Right atrium auricular region (tissue), 2 donors: ENCODE results near the gene PPP1R15A. TPM values are rescaled to one million over a fixed set of nuclear protein-coding genes. Genes with fewer than 3 reads are reported as not detected.
A peak's percentile ranks its signal among the peaks of the same experiment; 100 is the strongest.

Source experiments
- DNase-seq: peaks from one replicate; pipeline ENCODE4 v3.0.0-alpha.2; 2019; ENCODE audit warnings: low spot score
- H3K27ac ChIP-seq, 2 donors: fragments of 200-600 bp; sonication (generic); 1 replicate in 1 of 2; 2 replicates in 1 of 2; pipeline ENCODE4 v1.5.1; 2016 to 2019
- H3K27me3 ChIP-seq, 2 donors: fragments of 200-600 bp; sonication (generic); one replicate each; pipeline versions ENCODE4 v1.5.1 to v1.6.0; 2017 to 2019
- H3K36me3 ChIP-seq: fragments of 200-600 bp; sonication (generic); one replicate; pipeline ENCODE4 v1.5.1; 2016
- H3K4me1 ChIP-seq, 2 donors: fragments of 200-600 bp; sonication (generic); one replicate each; pipeline versions ENCODE4 v1.5.1 to v1.6.0; 2017 to 2019
- H3K4me3 ChIP-seq, 2 donors: fragments of 200-600 bp; sonication (generic); 1 replicate in 1 of 2; 2 replicates in 1 of 2; pipeline ENCODE4 v1.5.1; 2017 to 2019; ENCODE audit warnings: mild to moderate bottlenecking in 1 of 2, moderate library complexity in 1 of 2
- H3K9me3 ChIP-seq, 2 donors: fragments of 200-600 bp; sonication (generic); one replicate each; pipeline ENCODE4 v1.5.1; 2019
- total RNA-seq, 2 donors: library from RNA; depleted of rRNA; stranded (reverse); fragments of >200 nt; gene quantifications; one replicate each; pipeline ENCODE4 v1.1.0, GENCODE V29; 2016
- TF ChIP-seq, protein P1 (sequence below), 2 donors: fragments of 200-600 bp; sonication (generic); IDR thresholded peaks; one replicate each; pipeline ENCODE4 v1.5.1; 2019; ENCODE audit warnings: antibody characterized with exemption in 2 of 2

The PPP1R15A gene
- total RNA-seq, 2 donors from 2014 or later = 55.0 to 97.6 TPM

DNA sequence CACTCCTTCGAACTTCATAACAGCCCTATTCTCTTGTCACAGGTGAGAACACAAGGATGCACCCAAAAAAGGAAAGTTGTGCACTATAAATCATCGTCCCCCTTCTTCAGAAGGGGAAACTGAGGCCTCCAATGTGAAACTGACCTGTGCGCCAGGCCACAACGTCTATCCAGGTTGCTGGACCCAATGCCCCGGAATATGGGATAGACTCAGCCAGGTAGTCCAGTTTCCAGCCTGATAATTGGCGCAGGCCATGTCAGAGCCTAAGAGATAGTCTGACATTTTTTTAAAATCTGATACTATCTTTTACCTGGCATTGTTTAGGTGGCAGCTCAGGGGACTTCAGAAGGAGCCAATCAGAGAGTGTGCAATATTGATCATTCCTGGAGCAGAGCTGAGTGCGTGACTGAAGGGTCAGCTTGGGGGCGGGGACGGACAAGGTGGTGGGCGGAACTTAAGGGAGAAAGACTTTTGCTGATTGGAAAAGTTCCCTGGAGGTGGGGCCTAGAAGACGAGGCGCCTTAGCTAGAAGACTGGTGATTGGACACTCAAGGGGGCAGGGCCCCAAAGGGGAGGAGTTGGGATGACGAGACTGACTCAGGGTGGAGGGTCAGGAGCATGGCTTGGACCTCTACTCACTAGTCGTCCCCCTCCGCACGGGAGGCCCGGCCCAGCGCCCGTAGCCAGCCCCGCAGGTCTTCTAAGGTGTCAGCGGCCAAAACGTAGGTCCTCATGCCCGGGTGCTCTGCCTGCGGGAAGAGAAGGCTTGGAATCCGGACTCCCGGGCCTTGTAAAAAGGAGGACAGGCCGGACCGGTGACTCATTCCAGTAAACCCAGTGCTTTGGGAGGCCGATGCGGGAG, 12.3 kb upstream of the PPP1R15A start:
- Histone ChIP-seq H3K4me1 (no peaks in the 10 kb centered on the region), H3K36me3 (peaks cover 13% of the 10 kb centered on the region), H3K4me3 (no peak overlapping the region), H3K9me3 (no peaks in the 10 kb centered on the region), H3K27me3 (no peaks in the 10 kb centered on the region), H3K27ac (no peak overlapping the region)
- DNase-seq = no peak
- TF ChIP-seq, protein P1, sequence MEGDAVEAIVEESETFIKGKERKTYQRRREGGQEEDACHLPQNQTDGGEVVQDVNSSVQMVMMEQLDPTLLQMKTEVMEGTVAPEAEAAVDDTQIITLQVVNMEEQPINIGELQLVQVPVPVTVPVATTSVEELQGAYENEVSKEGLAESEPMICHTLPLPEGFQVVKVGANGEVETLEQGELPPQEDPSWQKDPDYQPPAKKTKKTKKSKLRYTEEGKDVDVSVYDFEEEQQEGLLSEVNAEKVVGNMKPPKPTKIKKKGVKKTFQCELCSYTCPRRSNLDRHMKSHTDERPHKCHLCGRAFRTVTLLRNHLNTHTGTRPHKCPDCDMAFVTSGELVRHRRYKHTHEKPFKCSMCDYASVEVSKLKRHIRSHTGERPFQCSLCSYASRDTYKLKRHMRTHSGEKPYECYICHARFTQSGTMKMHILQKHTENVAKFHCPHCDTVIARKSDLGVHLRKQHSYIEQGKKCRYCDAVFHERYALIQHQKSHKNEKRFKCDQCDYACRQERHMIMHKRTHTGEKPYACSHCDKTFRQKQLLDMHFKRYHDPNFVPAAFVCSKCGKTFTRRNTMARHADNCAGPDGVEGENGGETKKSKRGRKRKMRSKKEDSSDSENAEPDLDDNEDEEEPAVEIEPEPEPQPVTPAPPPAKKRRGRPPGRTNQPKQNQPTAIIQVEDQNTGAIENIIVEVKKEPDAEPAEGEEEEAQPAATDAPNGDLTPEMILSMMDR (IDR thresholded peaks at IDR 0.05) = no peak

DNA sequence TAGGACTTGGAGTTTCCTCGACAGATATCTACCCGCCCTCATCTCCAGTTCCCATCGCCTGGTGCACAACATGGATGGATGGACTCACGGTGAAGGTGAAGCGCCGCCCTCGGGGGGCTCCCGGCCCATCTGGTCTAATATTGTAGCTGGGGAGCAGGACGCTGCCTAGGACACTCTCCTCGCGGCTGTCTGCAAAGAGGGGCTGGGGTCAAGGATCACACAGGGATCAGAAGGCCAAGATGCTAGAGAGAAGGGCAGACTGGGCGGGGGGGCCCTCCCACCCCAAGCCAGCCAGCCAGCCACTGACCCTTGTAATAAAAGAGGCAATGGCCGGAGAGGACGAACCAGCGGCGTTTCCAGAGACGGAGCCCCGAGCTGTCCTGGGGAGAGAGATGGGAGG, 10.9 kb upstream of the PPP1R15A start:
- TF ChIP-seq, protein P1 (IDR thresholded peaks at IDR 0.05) = no peak
- DNase-seq = no peak
- H3K27me3 ChIP-seq = no peaks in the 10 kb centered on the region
- H3K4me1 ChIP-seq = peaks cover 0 to 1% of the 10 kb centered on the region in 2 donors
- no peaks in the 10 kb centered on the region for H3K9me3 ChIP-seq
- no peak overlapping the region for H3K27ac ChIP-seq
- H3K4me3 ChIP-seq = no peak overlapping the region
- H3K36me3 ChIP-seq = peaks cover 13% of the 10 kb centered on the region

DNA sequence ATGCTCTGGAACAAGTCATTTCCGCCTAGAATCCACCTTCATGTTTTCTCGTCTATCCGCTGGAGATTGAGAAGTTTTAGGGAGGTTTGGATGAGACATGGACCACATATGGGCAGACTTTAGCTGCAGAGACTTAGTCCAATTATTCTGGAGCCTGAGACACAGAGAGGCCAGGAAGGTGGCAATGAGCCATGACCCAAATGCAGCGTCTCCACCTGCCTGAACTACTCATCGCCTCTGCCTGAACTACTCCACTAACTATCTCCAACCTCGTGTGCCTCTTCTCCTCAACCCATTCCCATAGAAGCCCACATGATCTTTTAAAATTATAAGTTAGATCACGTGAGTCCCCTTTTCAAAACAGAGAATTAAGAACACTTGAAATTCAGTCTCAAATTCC, 9.4 kb upstream of the PPP1R15A start:
- H3K9me3 ChIP-seq = no peaks in the 10 kb centered on the region
- H3K27me3 ChIP-seq = no peaks in the 10 kb centered on the region
- no peak overlapping the region for H3K4me3 ChIP-seq
- H3K27ac ChIP-seq = no peak overlapping the region
- H3K4me1 ChIP-seq = peaks cover 0 to 16% of the 10 kb centered on the region in 2 donors
- peaks cover 13% of the 10 kb centered on the region for H3K36me3 ChIP-seq
- TF ChIP-seq, protein P1 (IDR thresholded peaks at IDR 0.05) = no peak
- no peak for DNase-seq

DNA sequence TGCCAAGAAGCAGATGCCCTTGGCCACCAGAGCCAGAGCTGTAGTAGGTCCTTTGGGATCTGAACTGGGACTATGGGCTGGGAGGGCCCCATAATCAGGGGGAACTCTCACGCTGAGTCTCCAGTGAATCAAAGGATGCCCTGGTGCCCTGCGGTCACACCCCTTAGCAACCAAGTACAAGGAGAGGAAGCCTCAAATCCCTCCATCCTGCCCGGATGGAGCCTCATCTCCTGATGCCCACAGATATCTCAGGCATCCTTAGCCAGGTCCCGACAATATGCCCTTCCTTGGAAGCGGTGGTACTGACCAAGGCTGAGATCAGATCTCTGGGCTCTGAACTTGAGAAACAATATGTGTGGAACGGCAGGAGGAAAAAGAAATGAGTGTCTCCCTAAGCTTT, 5.5 kb upstream of the PPP1R15A start:
- Histone ChIP-seq H3K27me3 (no peaks in the 10 kb centered on the region), H3K27ac (peak overlapping the region in 1 of 2 donors; percentile 81), H3K36me3 (peaks cover 6% of the 10 kb centered on the region), H3K4me3 (no peak overlapping the region), H3K9me3 (no peaks in the 10 kb centered on the region), H3K4me1 (peaks cover 0 to 28% of the 10 kb centered on the region in 2 donors)
- TF ChIP-seq, protein P1 (IDR thresholded peaks at IDR 0.05) = no peak
- no peak for DNase-seq

DNA sequence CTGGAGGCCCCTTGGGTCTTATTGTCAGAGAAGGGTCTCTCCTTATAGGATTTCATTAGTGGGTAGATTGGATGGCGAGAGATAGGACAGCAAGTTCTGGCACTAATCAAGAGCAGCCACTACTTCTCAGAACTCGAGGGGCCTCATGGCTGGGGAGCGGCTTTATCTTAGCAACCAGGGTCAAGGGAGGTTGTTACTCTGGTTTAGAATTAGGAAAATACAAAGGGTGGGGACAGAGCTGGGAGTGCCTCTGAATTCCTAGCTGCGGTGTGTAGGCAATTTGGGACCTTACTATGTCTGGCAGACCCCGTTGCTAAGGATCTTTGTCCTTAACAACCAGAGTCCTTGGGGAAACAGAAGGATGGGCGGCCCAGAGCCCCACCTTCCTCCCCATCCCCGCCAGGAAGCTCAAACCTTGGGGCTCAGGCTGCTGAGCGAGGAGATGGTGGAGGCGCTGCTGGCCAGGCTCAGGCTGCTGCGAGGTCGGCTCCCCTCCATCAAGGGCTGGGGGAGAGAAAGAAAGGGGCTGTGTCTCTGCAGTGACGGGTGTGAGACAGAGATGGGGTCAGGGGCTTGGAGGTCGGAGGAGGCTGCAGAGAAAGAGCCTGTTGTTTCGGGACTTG, 5.0 kb upstream of the PPP1R15A start:
- peak overlapping the region; percentile 34 to 40 for H3K4me3 ChIP-seq
- no peaks in the 10 kb centered on the region for H3K9me3 ChIP-seq
- TF ChIP-seq, protein P1 (IDR thresholded peaks at IDR 0.05) = no peak
- H3K4me1 ChIP-seq = peaks cover 0 to 28% of the 10 kb centered on the region in 2 donors
- peak overlapping the region; percentile 81 to 85 for H3K27ac ChIP-seq
- H3K27me3 ChIP-seq = no peaks in the 10 kb centered on the region
- peak; percentile 63 for DNase-seq
- H3K36me3 ChIP-seq = peaks cover 6% of the 10 kb centered on the region
